Pancreas (tissue), 10 donors: ENCODE data around the gene LRTM1. TPM values are rescaled to one million over a fixed set of nuclear protein-coding genes. Genes with fewer than 3 reads are reported as not detected.

Experiments used
- ATAC-seq, 4 donors: fragments of 200-7000 bp; cut with Tn5 transposase; one replicate each; pipeline versions ENCODE4 v1.8.0 to v1.9.1; 2020; ENCODE audit warnings: mild to moderate bottlenecking in 4 of 4, moderate library complexity in 4 of 4
- DNase-seq, 6 donors: peaks; one replicate each; pipeline ENCODE4 v3.0.0-alpha.2; 2020
- FAIRE-seq: peaks from 2 replicates; lab custom pipeline; 2012; peaks lifted over from hg19 to GRCh38; lab: Jason Lieb, UNC
- H3K27ac ChIP-seq, 4 donors: fragments of 200-600 bp; sonication (generic); 1 replicate in 3 of 4; 2 replicates in 1 of 4; pipeline versions ENCODE4 v1.5.0 to v1.8.0; 2020
- H3K27me3 ChIP-seq, 4 donors: fragments of 200-600 bp; one replicate each; pipeline ENCODE4 v1.8.0; 2021
- H3K36me3 ChIP-seq, 3 donors: fragments of 200-600 bp; sonication (generic) in 1 of 3; one replicate each; pipeline versions ENCODE4 v1.5.0 to v1.8.0; 2020 to 2021
- H3K4me1 ChIP-seq, 3 donors: fragments of 200-600 bp; one replicate each; pipeline ENCODE4 v1.8.0; 2021
- H3K4me3 ChIP-seq, 4 donors: fragments of 200-600 bp; sonication (generic) in 2 of 4; one replicate each; pipeline versions ENCODE4 v1.5.0 to v1.8.0; 2020 to 2021
- H3K9me3 ChIP-seq, 4 donors: fragments of 200-600 bp; one replicate each; pipeline ENCODE4 v1.8.0; 2021
- CTCF ChIP-seq, 4 donors: fragments of 200-600 bp; sonication (generic) in 3 of 4; IDR thresholded peaks; one replicate each; pipeline versions ENCODE4 v1.5.0 to v1.8.0; 2021; ENCODE audit warnings: antibody characterized with exemption in 4 of 4
- WGBS, 2 donors: extraction: QIAGEN DNeasy Blood & Tissue Kit; methylation state at CpG; one replicate each; pipeline ENCODE4 v1.1.7; 2013; 5-methylcytosine and 5-hydroxymethylcytosine counted together
- intact Hi-C, 3 donors: fragments of 100-400 bp; cut with DNase I; formaldehyde crosslinking; loops; one replicate each; pipeline versions ENCODE4 v1.11.1 to v1.14.2; 2022
- polyA plus RNA-seq, 2 donors: library from polyadenylated mRNA; stranded (reverse); fragments of 200-250 nt; gene quantifications; one replicate each; pipeline ENCODE4 v1.2.3, GENCODE V29; 2013
- total RNA-seq, 6 donors: library from RNA; stranded (reverse); fragmentation: NEBNext Ultra II Directional in 4 of 6; extraction: Animal tissue kit (Norgen Biotek cat#: 25700) in 4 of 6; gene quantifications; one replicate each; pipeline versions ENCODE4 v1.2.1 to v1.2.4, GENCODE V29; 2021 to 2023
- donor health status: healthy with polysubstance abuse.
- donor health status: DM: no; HTN: no; CAD: no; lungs with moderate emphysema.
- donor health status: DM: no; HTN: no; CAD: no.
- donor health status: control.
- donor health status: control.
- donor health status: Bipolar disorder and iron deficiency.
- donor health status: DM: yes; HTN: yes; CAD: no.
- donor health status: DM: no; HTN: no; CAD: no.
- donor health status: DM: no; HTN: no; CAD: no.
- donor health status: DM: yes; HTN: yes; CAD: no.

Gene LRTM1
- total and polyA plus RNA-seq, 8 donors: not detected

- ATAC-seq: no peak
- H3K27ac ChIP-seq: no peak overlapping the region
- 24 to 30% methylated on average over 7 of the region's 7 CpGs for WGBS, 2 donors
- no peak for FAIRE-seq
- no peaks in the 10 kb centered on the region for H3K36me3 ChIP-seq
- no peak overlapping the region for H3K4me3 ChIP-seq
- H3K9me3 ChIP-seq: no peaks in the 10 kb centered on the region
- TF ChIP-seq CTCF (IDR thresholded peaks at IDR 0.05): no peak
- H3K4me1 ChIP-seq: no peaks in the 10 kb centered on the region
- no peaks in the 10 kb centered on the region for H3K27me3 ChIP-seq
- intact Hi-C loops: no loop called here
- no peak for DNase-seq
Measured at GRCh38 chr3:54950391-54951003, 22.6 kb upstream of the LRTM1 start.

- H3K9me3 ChIP-seq: no peaks in the 10 kb centered on the region
- no peak for ATAC-seq
- no peaks in the 10 kb centered on the region for H3K4me1 ChIP-seq
- TF ChIP-seq CTCF (IDR thresholded peaks at IDR 0.05): no peak
- H3K27me3 ChIP-seq: no peaks in the 10 kb centered on the region
- intact Hi-C loops: no loop called here
- 72 to 77% methylated on average over 4 of the region's 4 CpGs for WGBS, 2 donors
- no peaks in the 10 kb centered on the region for H3K36me3 ChIP-seq
- H3K27ac ChIP-seq: no peak overlapping the region
- DNase-seq: no peak
- H3K4me3 ChIP-seq: no peak overlapping the region
- no peak for FAIRE-seq
Measured at GRCh38 chr3:54949491-54950044, 21.7 kb upstream of the LRTM1 start.

- H3K36me3 ChIP-seq: no peaks in the 10 kb centered on the region
- WGBS, 2 donors: 64 to 69% methylated on average over 7 of the region's 7 CpGs
- DNase-seq (no peak), FAIRE-seq (no peak), ATAC-seq (no peak)
- no peak overlapping the region for H3K4me3 ChIP-seq
- H3K9me3 ChIP-seq: no peaks in the 10 kb centered on the region
- no peak overlapping the region for H3K27ac ChIP-seq
- TF ChIP-seq CTCF (IDR thresholded peaks at IDR 0.05): no peak
- no peaks in the 10 kb centered on the region for H3K4me1 ChIP-seq
- intact Hi-C loops: no loop called here
- no peaks in the 10 kb centered on the region for H3K27me3 ChIP-seq
Measured at GRCh38 chr3:54941690-54942362, 14.0 kb upstream of the LRTM1 start.

GRCh38 chr3:54940971-54941370 is 13.1 kb upstream of the LRTM1 start:
- WGBS, 2 donors: 48 to 49% methylated on average over 2 of the region's 2 CpGs
- Histone ChIP-seq H3K36me3 (no peaks in the 10 kb centered on the region), H3K4me3 (no peak overlapping the region), H3K9me3 (no peaks in the 10 kb centered on the region), H3K4me1 (no peaks in the 10 kb centered on the region), H3K27me3 (no peaks in the 10 kb centered on the region), H3K27ac (no peak overlapping the region)
- intact Hi-C loops: no loop called here
- ATAC-seq (no peak), DNase-seq (no peak), FAIRE-seq (no peak)
- no peak for TF ChIP-seq CTCF (IDR thresholded peaks at IDR 0.05)
